SU-DHL-6 (cell line): ENCODE data around the gene RNF4.

Source experiments
- CTCF ChIP-seq: fragments of 200-600 bp; sonication (generic); IDR thresholded peaks from one replicate; pipeline ENCODE4 v1.5.1; 2017; ENCODE audit warnings: antibody characterized with exemption, mild to moderate bottlenecking, low read length, moderate library complexity; ENCODE audit not compliant: insufficient read depth, poor library complexity, severe bottlenecking
- EZH2phosphoT487 ChIP-seq: fragments of 200-600 bp; sonication (generic), shearing (Covaris generic); conservative IDR thresholded peaks from 2 replicates; pipeline ENCODE4 v1.6.1; 2018; ENCODE audit warnings: mild to moderate bottlenecking, antibody characterized with exemption, low read length, moderate library complexity, mixed read lengths

GRCh38 chr4:2462218-2462991 lies 6.5 kb upstream of the RNF4 start:
- peak; percentile 35 for TF ChIP-seq CTCF
- TF ChIP-seq EZH2phosphoT487 = no peak
